Central memory CD8-positive, alpha-beta T cell (primary cell): ENCODE results near the gene GOLGA2.

Experiments used
- ATAC-seq: fragments of 150-1000 bp; cut with Tn5 transposase; replicated peaks from 2 replicates; pipeline ENCODE4 v1.10.0; 2022; ENCODE audit warnings: mild to moderate bottlenecking, moderate FRiP score, moderate number of reproducible peaks; ENCODE audit not compliant: poor library complexity, severe bottlenecking; ENCODE audit errors: extremely low read depth
- DNase-seq, 2 donors: peaks; one replicate each; pipeline ENCODE4 v3.0.0; 2021; ENCODE audit warnings: low spot score in 2 of 2
- H3K27ac Mint-ChIP-seq: one replicate; pipeline ENCODE4 v1.8.0; 2022; ENCODE audit warnings: low read depth, mild to moderate bottlenecking, moderate library complexity, mixed read lengths
- H3K27me3 Mint-ChIP-seq: one replicate; pipeline ENCODE4 v1.8.0; 2022; ENCODE audit warnings: mixed read lengths
- H3K36me3 Mint-ChIP-seq: one replicate; pipeline ENCODE4 v1.8.0; 2022; ENCODE audit warnings: mild to moderate bottlenecking, moderate library complexity, mixed read lengths; ENCODE audit not compliant: insufficient read depth
- H3K4me1 Mint-ChIP-seq: one replicate; pipeline ENCODE4 v1.8.0; 2022; ENCODE audit warnings: mixed read lengths
- H3K4me3 Mint-ChIP-seq: one replicate; pipeline ENCODE4 v1.8.0; 2022; ENCODE audit warnings: mild to moderate bottlenecking, moderate library complexity, mixed read lengths
- H3K9me3 Mint-ChIP-seq: one replicate; pipeline ENCODE4 v1.8.0; 2022; ENCODE audit warnings: mixed read lengths

Gene GOLGA2, protein sequence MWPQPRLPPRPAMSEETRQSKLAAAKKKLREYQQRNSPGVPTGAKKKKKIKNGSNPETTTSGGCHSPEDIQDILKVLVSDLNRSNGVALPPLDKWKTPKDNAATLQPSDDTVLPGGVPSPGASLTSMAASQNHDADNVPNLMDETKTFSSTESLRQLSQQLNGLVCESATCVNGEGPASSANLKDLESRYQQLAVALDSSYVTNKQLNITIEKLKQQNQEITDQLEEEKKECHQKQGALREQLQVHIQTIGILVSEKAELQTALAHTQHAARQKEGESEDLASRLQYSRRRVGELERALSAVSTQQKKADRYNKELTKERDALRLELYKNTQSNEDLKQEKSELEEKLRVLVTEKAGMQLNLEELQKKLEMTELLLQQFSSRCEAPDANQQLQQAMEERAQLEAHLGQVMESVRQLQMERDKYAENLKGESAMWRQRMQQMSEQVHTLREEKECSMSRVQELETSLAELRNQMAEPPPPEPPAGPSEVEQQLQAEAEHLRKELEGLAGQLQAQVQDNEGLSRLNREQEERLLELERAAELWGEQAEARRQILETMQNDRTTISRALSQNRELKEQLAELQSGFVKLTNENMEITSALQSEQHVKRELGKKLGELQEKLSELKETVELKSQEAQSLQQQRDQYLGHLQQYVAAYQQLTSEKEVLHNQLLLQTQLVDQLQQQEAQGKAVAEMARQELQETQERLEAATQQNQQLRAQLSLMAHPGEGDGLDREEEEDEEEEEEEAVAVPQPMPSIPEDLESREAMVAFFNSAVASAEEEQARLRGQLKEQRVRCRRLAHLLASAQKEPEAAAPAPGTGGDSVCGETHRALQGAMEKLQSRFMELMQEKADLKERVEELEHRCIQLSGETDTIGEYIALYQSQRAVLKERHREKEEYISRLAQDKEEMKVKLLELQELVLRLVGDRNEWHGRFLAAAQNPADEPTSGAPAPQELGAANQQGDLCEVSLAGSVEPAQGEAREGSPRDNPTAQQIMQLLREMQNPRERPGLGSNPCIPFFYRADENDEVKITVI

DNA sequence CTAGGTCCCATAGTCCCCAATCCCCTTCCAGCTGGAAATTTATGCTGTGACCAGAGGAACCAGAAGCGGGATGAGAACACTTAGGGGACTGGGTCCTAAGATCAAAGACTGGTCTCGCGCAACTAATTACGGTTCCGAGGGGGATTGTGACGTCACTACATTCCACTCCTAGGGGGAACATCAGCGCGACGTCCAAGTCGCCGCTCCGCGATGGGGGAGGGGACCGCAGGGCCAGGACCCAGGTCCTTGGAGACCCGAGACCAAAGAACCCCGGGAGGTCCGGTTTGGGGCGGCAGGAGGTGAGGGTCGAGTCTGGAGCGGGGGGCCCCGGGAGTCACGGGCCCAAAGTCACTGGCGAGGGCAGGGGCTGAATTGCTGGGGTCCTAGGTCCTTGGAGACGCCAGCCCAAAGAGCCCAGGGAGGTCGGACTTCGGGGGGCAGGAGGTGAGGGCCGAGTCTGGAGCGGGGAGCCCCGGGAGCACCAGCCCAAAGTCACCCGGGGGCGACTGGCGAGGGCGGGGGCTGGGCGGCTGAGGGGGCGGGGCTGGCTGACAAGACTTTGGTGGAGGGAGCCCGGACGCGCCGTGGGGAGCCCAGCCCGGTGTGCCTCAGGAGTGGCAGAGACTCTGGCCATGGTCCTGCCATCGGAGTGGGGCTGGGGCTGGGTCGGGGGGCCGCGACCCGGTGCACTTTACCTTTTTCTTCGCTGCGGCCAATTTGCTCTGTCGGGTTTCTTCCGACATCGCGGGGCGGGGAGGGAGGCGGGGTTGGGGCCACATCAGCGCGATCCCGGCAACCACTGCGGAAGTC, at the start of gene GOLGA2:
GOLGA2 (minus strand) TSS at position 810 of the 810 bp plus-strand sequence; CDS start at position 779, 31 bp downstream.
- no peaks in the 10 kb centered on the region for H3K27me3 Mint-ChIP-seq
- peaks cover 18% of the 10 kb centered on the region for H3K36me3 Mint-ChIP-seq
- peak within 1 kb of the TSS; percentile 94 for H3K4me3 Mint-ChIP-seq
- peaks cover 34% of the 10 kb centered on the region for H3K4me1 Mint-ChIP-seq
- ATAC-seq (peak; percentile 55), DNase-seq (no peak)
- no peaks in the 10 kb centered on the region for H3K9me3 Mint-ChIP-seq
- peak within 1 kb of the TSS; percentile 98 for H3K27ac Mint-ChIP-seq

DNA sequence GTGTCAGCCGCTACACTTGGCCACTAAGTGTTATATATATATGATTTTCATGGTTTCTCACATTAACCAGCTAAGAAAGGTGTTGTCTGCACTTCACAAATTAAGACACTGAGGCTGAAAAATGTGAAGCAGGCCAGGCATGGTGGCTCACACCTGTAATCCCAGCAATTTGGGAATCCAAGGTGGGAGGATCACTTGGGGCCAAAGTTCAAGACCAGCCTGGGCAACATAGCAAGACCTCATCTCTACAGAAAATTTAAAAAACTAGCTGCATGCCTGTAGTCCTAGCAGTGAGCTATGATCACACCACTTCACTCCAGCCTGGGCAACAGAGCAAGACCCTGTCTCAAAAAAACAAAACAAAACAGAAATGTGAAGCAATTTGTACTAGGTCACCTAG, 48.6 kb upstream of the GOLGA2 start:
- peaks cover 16% of the 10 kb centered on the region for H3K36me3 Mint-ChIP-seq
- ATAC-seq: no peak

DNA sequence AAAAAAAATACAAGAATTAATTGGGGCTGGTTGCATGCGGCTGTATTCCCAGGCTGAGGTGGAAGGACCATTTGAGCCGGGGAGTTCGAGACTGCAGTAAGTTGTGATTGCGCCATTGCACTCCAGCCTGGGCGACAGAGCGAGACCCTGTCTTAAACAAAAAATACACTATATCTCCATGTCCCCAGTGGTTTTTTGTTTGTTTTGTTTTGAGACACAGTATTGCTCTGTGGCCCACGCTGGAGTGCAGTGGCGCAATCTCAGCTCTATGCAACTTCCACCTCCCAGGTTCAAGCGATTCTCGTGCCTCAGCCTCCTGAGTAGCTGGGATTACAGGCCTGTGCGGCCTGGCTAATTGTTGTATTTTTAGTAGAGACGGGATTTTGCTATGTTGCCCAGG, 48.0 kb upstream of the GOLGA2 start:
- Mint-ChIP-seq H3K27me3 (no peaks in the 10 kb centered on the region), H3K9me3 (no peaks in the 10 kb centered on the region), H3K4me3 (peak overlapping the region; percentile 90), H3K36me3 (peaks cover 16% of the 10 kb centered on the region), H3K27ac (no peak overlapping the region), H3K4me1 (peaks cover 20% of the 10 kb centered on the region)
- ATAC-seq (no peak), DNase-seq (no peak)

More for the DNA sequence above, 48.6 kb upstream of the GOLGA2 start:
- no peaks in the 10 kb centered on the region for H3K9me3 Mint-ChIP-seq
- H3K27me3 Mint-ChIP-seq: no peaks in the 10 kb centered on the region
- H3K27ac Mint-ChIP-seq: no peak overlapping the region
- peak overlapping the region; percentile 90 for H3K4me3 Mint-ChIP-seq
- H3K4me1 Mint-ChIP-seq: peaks cover 20% of the 10 kb centered on the region
- no peak for DNase-seq

DNA sequence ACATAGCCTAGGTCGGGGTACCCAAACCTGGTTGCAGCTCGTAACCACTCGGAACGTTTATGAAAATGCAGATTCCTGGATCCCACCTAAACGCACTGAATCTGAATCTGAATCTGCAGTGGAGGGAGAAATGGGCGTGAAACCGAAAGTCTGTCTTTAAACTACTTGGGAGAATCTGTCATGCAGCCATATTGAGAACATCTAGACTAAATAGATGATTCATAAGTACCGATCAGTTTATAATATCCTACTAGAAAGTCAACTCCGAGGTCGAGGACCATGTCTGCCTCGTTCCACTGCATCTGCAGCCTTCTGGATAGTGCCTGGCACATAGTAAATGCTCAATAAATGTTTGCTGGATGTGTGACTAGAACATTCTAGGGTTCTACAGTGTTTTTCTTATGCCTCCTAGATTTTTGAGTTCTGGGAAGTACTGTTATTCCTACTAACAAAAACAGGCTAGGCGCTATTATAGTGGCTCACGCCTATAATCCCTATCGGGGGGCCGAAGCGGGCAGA, 47.5 kb upstream of the GOLGA2 start:
- ATAC-seq: peak; percentile 5

DNA sequence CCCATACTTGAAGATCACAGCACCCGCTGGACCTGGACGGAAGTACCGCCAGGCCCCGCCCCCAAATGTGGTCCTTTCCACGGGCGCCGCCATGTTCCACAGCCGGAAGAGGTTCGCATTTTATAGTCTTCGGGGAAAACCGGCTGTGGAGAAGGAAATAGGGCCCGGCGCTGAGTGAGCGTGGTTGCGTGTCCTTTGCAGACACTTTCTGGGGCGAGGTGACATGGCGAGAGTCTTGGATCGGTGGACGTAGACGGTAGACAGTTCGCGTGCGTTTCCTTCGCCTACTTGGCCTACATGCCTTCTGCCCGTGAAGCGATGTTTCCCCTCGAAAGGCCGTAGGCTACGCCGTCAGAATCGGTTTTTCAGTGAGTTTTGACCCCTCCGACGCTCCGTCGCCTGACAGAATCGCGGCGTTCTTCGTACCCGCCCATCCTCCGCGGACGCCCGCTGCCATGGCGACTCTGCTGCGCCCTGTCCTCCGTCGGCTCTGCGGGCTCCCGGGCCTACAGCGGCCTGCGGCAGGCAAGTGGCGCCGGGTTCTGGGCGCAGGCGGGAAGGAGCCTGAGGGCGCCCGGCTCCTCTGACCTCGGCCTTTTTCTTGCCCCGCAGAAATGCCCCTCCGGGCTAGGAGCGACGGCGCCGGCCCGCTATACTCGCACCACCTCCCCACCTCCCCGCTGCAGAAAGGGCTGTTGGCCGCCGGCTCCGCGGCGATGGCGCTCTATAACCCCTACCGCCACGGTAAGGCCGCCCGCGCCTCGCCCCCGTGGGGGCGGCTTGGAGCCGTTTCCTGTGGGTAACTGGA, 46.8 kb upstream of the GOLGA2 start, which contains the start of the genes COQ4 and TRUB2:
COQ4 (plus strand) TSS at position 436 of the 808 bp plus-strand sequence; CDS start at position 456, 20 bp downstream.
TRUB2 (minus strand) TSS at position 44 of the 808 bp plus-strand sequence; CDS start at position 5, 39 bp downstream.
- Mint-ChIP-seq H3K4me1 (peaks cover 20% of the 10 kb centered on the region), H3K27ac (peak within 1 kb of the TSS; percentile 93), H3K9me3 (no peaks in the 10 kb centered on the region), H3K27me3 (no peaks in the 10 kb centered on the region), H3K36me3 (peaks cover 16% of the 10 kb centered on the region), H3K4me3 (peak within 1 kb of the TSS; percentile 90)
- DNase-seq: peak; percentile 85 to 91
- peak; percentile 91 for ATAC-seq

More for the DNA sequence above, 47.5 kb upstream of the GOLGA2 start:
- no peak for DNase-seq
- Mint-ChIP-seq H3K27me3 (no peaks in the 10 kb centered on the region), H3K4me1 (peaks cover 20% of the 10 kb centered on the region), H3K36me3 (peaks cover 16% of the 10 kb centered on the region), H3K9me3 (no peaks in the 10 kb centered on the region), H3K4me3 (peak overlapping the region; percentile 90), H3K27ac (peak overlapping the region; percentile 93)

DNA sequence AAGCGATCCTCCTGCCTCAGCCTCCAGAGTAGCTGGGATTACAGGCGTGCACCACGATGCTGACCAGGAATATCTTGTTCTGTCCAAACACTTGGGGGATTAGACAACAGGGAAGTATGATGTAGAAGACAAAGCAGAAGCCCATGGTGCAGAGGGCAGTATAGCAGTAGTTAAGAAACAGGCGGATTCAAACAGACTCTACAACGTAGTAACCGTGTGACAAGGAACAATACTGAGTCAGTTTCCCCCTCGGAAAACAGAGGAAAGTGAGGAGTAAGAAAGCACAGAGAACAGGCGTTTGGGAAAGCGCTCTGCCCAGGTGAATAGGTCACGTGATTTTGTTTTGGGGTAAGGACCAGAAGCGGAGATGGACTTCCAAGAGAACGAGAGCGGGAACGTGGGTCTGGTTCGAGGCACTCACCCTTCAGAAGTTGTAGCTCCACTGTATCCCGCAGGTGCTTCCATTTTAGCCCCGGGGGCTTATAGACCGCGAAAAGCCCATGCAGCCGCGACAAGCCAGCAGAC, 46.1 kb upstream of the GOLGA2 start:
- ATAC-seq (no peak), DNase-seq (no peak)
- Mint-ChIP-seq H3K27me3 (no peaks in the 10 kb centered on the region), H3K9me3 (no peaks in the 10 kb centered on the region), H3K4me3 (peak overlapping the region; percentile 90), H3K36me3 (peaks cover 15% of the 10 kb centered on the region), H3K27ac (peak overlapping the region; percentile 93), H3K4me1 (peaks cover 20% of the 10 kb centered on the region)

DNA sequence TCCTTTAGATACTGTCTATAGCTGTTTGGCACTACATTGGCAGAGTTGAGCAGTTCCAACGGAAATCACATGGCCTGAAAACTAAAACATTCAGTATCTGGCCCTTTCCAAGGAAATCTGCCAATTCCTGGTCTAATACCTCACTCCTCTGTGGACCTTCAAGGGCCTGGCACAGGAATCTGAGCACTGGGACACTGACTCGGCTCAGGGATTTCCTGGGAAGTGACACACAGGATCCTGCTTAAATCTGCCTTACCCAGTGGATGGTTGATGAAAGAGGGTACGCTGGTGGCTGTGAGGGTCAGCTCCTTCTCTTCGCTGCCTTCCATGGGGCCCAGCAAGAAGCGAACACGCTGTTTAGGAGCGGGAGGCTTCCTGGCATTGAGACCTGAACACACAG, 45.5 kb upstream of the GOLGA2 start:
- Mint-ChIP-seq H3K4me3 (peak overlapping the region; percentile 90), H3K27me3 (no peaks in the 10 kb centered on the region), H3K27ac (peak overlapping the region; percentile 93), H3K9me3 (no peaks in the 10 kb centered on the region), H3K36me3 (peaks cover 14% of the 10 kb centered on the region), H3K4me1 (peaks cover 20% of the 10 kb centered on the region)
- no peak for ATAC-seq
- no peak for DNase-seq

DNA sequence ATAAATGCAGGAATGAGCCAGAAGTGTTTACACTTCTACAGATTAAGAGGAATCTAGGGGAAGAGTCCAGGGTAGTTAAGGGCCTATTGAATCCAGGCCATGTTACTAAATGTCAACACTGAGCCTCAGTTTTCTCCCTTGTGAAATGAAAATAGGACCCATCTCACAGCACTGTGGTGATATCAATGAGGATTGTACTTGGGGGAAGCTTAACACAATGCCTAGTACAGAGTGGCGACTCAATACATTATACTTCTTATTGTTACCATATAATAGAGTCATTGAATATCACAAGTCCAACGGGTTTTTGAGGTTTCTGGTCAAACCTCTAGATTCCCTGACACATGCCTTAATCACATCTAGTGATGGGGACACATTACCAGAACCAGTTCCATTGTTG, 41.8 kb upstream of the GOLGA2 start:
- H3K9me3 Mint-ChIP-seq: no peaks in the 10 kb centered on the region
- H3K4me3 Mint-ChIP-seq: no peak overlapping the region
- no peaks in the 10 kb centered on the region for H3K27me3 Mint-ChIP-seq
- H3K36me3 Mint-ChIP-seq: peaks cover 22% of the 10 kb centered on the region
- DNase-seq: no peak
- no peak for ATAC-seq
- H3K27ac Mint-ChIP-seq: no peak overlapping the region
- peaks cover 5% of the 10 kb centered on the region for H3K4me1 Mint-ChIP-seq

DNA sequence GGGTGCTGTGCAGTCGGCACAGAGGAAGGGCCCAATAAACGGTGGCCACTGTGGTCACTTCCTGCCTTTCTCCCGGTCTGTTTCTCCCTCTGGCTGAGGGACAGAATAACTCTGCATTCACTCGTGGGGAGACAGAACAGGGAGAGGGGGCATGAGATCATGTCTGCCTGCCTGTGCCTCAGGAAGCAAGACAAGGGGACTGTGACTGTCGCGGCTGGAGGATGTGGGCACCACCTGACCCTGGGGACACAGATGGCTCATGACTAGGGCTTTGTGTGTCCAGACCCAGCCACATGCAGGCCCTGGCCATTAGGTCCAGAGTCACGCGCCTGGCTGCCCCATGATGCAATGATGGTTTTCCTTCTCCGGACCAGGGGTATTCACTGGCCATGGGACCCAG, 40.6 kb upstream of the GOLGA2 start:
- ATAC-seq (no peak), DNase-seq (no peak)
- no peak overlapping the region for H3K4me3 Mint-ChIP-seq
- peaks cover 19% of the 10 kb centered on the region for H3K36me3 Mint-ChIP-seq
- H3K27ac Mint-ChIP-seq: no peak overlapping the region
- no peaks in the 10 kb centered on the region for H3K9me3 Mint-ChIP-seq
- no peaks in the 10 kb centered on the region for H3K27me3 Mint-ChIP-seq
- H3K4me1 Mint-ChIP-seq: no peaks in the 10 kb centered on the region

DNA sequence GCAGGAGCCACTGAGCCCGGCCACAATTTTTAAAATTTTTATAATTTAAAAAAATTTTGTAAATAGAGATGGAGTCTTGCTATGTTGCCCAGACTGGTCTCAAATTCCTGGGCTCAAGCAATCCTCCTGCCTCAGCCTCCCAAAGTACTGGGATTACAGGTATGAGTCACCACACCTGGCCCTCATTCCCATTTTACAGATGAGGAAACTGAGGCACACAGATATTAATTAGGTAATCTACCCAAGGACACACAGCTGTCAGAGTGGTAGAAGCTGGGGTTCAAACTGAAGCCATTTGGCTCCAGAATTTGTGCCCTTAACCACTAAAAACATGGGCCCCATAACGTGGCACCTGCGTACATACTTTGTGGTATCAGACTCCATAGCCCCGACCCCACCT, 38.9 kb upstream of the GOLGA2 start:
- Mint-ChIP-seq H3K27ac (no peak overlapping the region), H3K9me3 (no peaks in the 10 kb centered on the region), H3K4me1 (no peaks in the 10 kb centered on the region), H3K27me3 (no peaks in the 10 kb centered on the region), H3K36me3 (peaks cover 24% of the 10 kb centered on the region), H3K4me3 (no peak overlapping the region)
- no peak for DNase-seq
- no peak for ATAC-seq

DNA sequence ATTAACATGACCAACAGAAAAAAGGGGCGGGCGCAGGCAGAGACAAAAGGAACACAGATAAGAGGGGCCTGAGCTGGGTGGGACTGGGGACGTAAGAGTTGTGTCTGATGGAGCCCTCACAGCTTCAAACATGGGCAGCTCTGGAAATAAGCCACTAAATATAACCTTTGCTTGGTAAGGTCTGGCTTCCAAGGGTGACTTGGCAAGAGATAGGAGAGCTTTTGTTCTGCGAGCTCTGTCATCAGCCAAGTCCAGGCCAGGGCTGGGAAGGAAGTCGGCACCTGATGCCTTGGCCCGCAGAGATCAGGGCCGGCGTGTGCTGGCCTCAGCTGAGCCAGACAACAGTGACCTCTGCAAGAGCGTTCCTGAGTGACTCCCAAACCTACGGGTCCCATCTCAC, 34.7 kb upstream of the GOLGA2 start:
- Mint-ChIP-seq H3K4me3 (no peak overlapping the region), H3K9me3 (no peaks in the 10 kb centered on the region), H3K27me3 (no peaks in the 10 kb centered on the region), H3K27ac (no peak overlapping the region), H3K36me3 (peaks cover 34% of the 10 kb centered on the region), H3K4me1 (no peaks in the 10 kb centered on the region)
- no peak for ATAC-seq
- no peak for DNase-seq
